T-cell (primary cell): ENCODE data around the gene MYO10. TPM values are rescaled to one million over a fixed set of nuclear protein-coding genes. Genes with fewer than 3 reads are reported as not detected.

Source experiments
- ATAC-seq, 4 experiments: fragments of 200-7000 bp in 3 of 4; fragments of 150-1000 bp in 1 of 4; cut with Tn5 transposase; replicated peaks in 1 of 4; 1 replicate in 3 of 4; 2 replicates in 1 of 4; pipeline ENCODE4 v1.10.0; 2021; ENCODE audit warnings: moderate library complexity in 3 of 4, mild to moderate bottlenecking in 2 of 4, moderate number of reproducible peaks in 1 of 4
- CTCF ChIA-PET, 2 donors: fragments of 300-600 bp; sonication (Branson Sonifier 250); formaldehyde crosslinking; loops; one replicate each; lab custom pipeline; 2022; ENCODE audit warnings: antibody characterized with exemption in 2 of 2; lab: Charles Lee
- POLR2A ChIA-PET, 2 donors: fragments of 300-600 bp; sonication (Branson Sonifier 250); formaldehyde crosslinking; loops; one replicate each; lab custom pipeline; 2022; ENCODE audit warnings: antibody characterized with exemption in 2 of 2; lab: Charles Lee
- DNase-seq, 35 experiments: peaks; one replicate each; pipeline versions ENCODE4 v3.0.0 to v3.0.0-alpha.2; 2013 to 2023
- H3K27ac ChIP-seq: one replicate; pipeline ENCODE4 v1.5.1; 2013; ENCODE audit warnings: low read length
- H3K27me3 ChIP-seq, 2 experiments: replicated peaks in 1 of 2; 1 replicate in 1 of 2; 2 replicates in 1 of 2; pipeline versions ENCODE4 v1.6.1 to v1.7.0; 2013; ENCODE audit warnings: low read length in 1 of 2, mixed read lengths in 1 of 2; ENCODE audit not compliant: control insufficient read depth in 2 of 2, insufficient read depth in 2 of 2; ENCODE audit errors: extremely low read depth in 1 of 2
- H3K36me3 ChIP-seq, 2 donors: 1 replicate in 1 of 2; 2 replicates in 1 of 2; pipeline versions ENCODE4 v1.6.1 to v1.7.0; 2013; ENCODE audit warnings: low read length in 1 of 2; ENCODE audit not compliant: control insufficient read depth in 2 of 2, insufficient read depth in 1 of 2; ENCODE audit errors: extremely low read depth in 1 of 2
- H3K4me1 ChIP-seq, 2 experiments: 1 replicate in 1 of 2; 2 replicates in 1 of 2; pipeline versions ENCODE4 v1.6.1 to v1.7.0; 2013; ENCODE audit warnings: low read length in 2 of 2, mixed read lengths in 1 of 2; ENCODE audit not compliant: insufficient read depth in 2 of 2, control insufficient read depth in 1 of 2; ENCODE audit errors: extremely low read depth in 1 of 2
- H3K4me3 ChIP-seq, 2 donors: 1 replicate in 1 of 2; 2 replicates in 1 of 2; pipeline versions ENCODE4 v1.5.1 to v1.7.0; 2013; ENCODE audit warnings: mild to moderate bottlenecking in 2 of 2, low read length in 1 of 2, moderate library complexity in 1 of 2; ENCODE audit not compliant: control insufficient read depth in 1 of 2; ENCODE audit errors: extremely low read depth in 1 of 2
- H3K9me3 ChIP-seq: 2 replicates; pipeline ENCODE4 v1.7.0; 2013
- H3K27ac Mint-ChIP-seq, 2 donors: one replicate each; pipeline ENCODE4 v1.8.0; 2020 to 2021; ENCODE audit warnings: mild to moderate bottlenecking in 2 of 2, mixed read lengths in 2 of 2
- H3K27me3 Mint-ChIP-seq, 2 donors: one replicate each; pipeline ENCODE4 v1.8.0; 2021 to 2022; ENCODE audit warnings: mixed read lengths in 2 of 2
- H3K36me3 Mint-ChIP-seq: one replicate; pipeline ENCODE4 v1.8.0; 2021; ENCODE audit warnings: mixed read lengths
- H3K4me1 Mint-ChIP-seq, 3 donors: one replicate each; pipeline ENCODE4 v1.8.0; 2020 to 2022; ENCODE audit warnings: mixed read lengths in 3 of 3, mild to moderate bottlenecking in 1 of 3
- H3K4me3 Mint-ChIP-seq, 3 donors: one replicate each; pipeline ENCODE4 v1.8.0; 2020 to 2022; ENCODE audit warnings: mild to moderate bottlenecking in 3 of 3, mixed read lengths in 3 of 3, moderate library complexity in 3 of 3
- H3K9me3 Mint-ChIP-seq, 3 donors: one replicate each; pipeline ENCODE4 v1.8.0; 2020 to 2022; ENCODE audit warnings: mixed read lengths in 3 of 3
- WGBS: methylation state at CpG from one replicate; pipeline ENCODE4 v1.1.5; 2013; ENCODE audit warnings: missing lambda C conversion rate; ENCODE audit not compliant: insufficient coverage; 5-methylcytosine and 5-hydroxymethylcytosine counted together
- total RNA-seq, 35 experiments: library from RNA in 6 of 35; stranded (reverse) in 6 of 35; fragments of 120-200 nt in 1 of 35; gene quantifications; one replicate each; pipeline versions ENCODE4 v1.2.1 to v1.2.4 and lab custom pipeline; 2013 to 2026

Gene MYO10
- total RNA-seq, 5 donors from 2014 or later (not counting 1 experiment from before 2014, with no cell fraction given), result 0.20 to 0.47 (median 0.23) TPM; not detected in 2

DNA sequence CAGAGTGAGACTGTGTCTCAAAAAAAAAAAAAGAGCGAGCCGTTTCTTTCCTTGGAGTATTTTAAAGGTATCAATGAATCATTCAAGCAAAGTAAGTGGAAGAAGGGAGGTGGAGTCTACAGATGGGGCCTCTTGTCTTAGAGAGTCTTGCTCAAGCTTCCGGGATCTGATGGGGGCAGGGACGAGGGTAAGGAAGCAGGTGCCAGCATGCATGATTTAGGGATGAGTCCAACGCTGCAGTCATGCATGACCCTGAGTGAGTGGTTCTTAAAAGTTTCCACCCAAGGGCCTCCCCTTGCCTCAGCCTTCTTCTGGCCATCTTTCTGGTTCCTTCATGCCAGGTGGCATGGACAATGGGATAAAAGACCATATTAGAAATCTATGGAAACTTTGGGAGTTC is 79.6 kb downstream of the MYO10 start:
- Mint-ChIP-seq H3K27ac (no peak overlapping the region), H3K4me3 (no peak overlapping the region), H3K27me3 (no peaks in the 10 kb centered on the region), H3K9me3 (peaks cover 0 to 4% (median 0%) of the 10 kb centered on the region in 3 donors), H3K36me3 (no peaks in the 10 kb centered on the region), H3K4me1 (no peaks in the 10 kb centered on the region)
- POLR2A ChIA-PET, result no interaction called here
- 84% methylated on average over 5 of the region's 5 CpGs for WGBS
- Histone ChIP-seq H3K4me1 (no peaks in the 10 kb centered on the region), H3K27ac (no peak overlapping the region), H3K9me3 (no peaks in the 10 kb centered on the region), H3K4me3 (no peak overlapping the region), H3K27me3 (no peaks in the 10 kb centered on the region), H3K36me3 (no peaks in the 10 kb centered on the region)
- no peak for DNase-seq
- CTCF ChIA-PET, result no interaction called here
- no peak for ATAC-seq

DNA sequence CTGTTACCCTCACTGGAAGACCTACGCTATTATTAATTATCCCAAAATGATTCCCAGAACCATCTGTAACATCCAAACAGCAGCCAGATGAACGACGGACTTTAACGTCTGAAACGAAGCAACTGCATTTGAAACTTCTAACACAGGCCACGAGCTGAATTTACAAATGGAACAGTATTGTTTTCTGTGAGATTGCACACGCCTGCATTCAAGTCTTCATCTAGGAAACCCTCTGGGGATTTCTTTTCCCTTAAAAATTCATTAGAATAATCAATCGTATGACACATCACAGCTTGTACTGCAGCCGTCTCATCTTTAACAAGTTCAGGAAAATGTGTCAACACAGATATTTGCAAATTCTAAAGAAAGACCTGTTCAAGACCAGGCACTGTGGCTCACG is 80.2 kb downstream of the MYO10 start:
- no peaks in the 10 kb centered on the region for H3K36me3 Mint-ChIP-seq
- DNase-seq (no peak), ATAC-seq (no peak)
- Histone ChIP-seq H3K4me3 (no peak overlapping the region), H3K4me1 (no peaks in the 10 kb centered on the region), H3K36me3 (no peaks in the 10 kb centered on the region), H3K9me3 (no peaks in the 10 kb centered on the region), H3K27ac (no peak overlapping the region), H3K27me3 (no peaks in the 10 kb centered on the region)
- peaks cover 0 to 4% (median 0%) of the 10 kb centered on the region in 3 donors for H3K9me3 Mint-ChIP-seq
- CTCF ChIA-PET, result no interaction called here
- WGBS, result 81% methylated on average over 9 of the region's 10 CpGs
- no peaks in the 10 kb centered on the region for H3K4me1 Mint-ChIP-seq
- peaks cover 0 to 5% of the 10 kb centered on the region in 2 donors for H3K27me3 Mint-ChIP-seq
- no peak overlapping the region for H3K27ac Mint-ChIP-seq
- H3K4me3 Mint-ChIP-seq, result no peak overlapping the region
- POLR2A ChIA-PET, result no interaction called here

DNA sequence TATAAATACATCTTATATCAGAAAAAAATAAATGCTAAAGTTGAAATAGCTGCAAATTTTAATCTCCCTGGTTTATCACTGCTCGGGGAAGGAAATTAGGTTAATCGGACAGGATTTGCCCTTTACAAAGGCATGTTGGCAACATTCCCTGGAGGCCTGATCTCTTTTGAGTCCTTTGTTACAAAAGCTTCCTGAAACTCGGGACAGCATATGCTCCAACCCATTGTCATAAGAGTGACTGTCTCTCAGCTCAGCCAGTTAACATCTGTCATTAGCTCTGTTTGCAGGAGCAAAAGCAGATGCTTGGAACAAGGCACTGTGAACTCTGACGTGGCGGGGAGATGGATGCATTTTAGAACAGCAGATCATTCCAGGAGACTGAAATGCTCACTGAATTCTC is 80.6 kb downstream of the MYO10 start:
- Mint-ChIP-seq H3K4me3 (no peak overlapping the region), H3K27ac (no peak overlapping the region), H3K27me3 (peaks cover 0 to 5% of the 10 kb centered on the region in 2 donors), H3K4me1 (no peaks in the 10 kb centered on the region), H3K36me3 (no peaks in the 10 kb centered on the region), H3K9me3 (peaks cover 0 to 4% (median 0%) of the 10 kb centered on the region in 3 donors)
- POLR2A ChIA-PET, result no interaction called here
- CTCF ChIA-PET, result no interaction called here
- H3K4me1 ChIP-seq, result no peaks in the 10 kb centered on the region
- no peak for DNase-seq
- H3K27ac ChIP-seq, result no peak overlapping the region
- H3K36me3 ChIP-seq, result no peaks in the 10 kb centered on the region
- no peak overlapping the region for H3K4me3 ChIP-seq
- WGBS, result 77% methylated on average over 5 of the region's 5 CpGs
- H3K27me3 ChIP-seq, result no peaks in the 10 kb centered on the region
- ATAC-seq, result no peak
- no peaks in the 10 kb centered on the region for H3K9me3 ChIP-seq

DNA sequence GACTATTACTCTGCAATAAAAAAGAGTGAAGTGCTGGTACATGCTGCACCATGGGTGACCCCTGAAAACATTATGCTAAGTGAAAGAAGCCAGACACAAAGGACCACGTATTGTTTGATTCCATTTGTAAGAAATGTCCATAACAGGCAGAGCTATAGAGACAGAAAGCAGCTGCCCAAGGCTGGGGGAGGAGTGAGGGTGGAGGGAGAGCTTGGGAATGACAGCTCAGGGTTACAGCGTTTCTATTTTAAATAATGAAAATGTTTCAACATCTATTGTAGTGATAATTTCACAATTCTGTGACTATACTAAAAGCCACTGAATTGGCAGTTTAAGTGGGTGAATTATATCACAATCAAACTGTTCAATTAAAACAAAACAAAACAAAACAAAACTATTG is 81.7 kb downstream of the MYO10 start:
- no peak overlapping the region for H3K4me3 Mint-ChIP-seq
- ChIA-PET CTCF (no interaction called here), POLR2A (interaction anchor here in 1 of 2 donors (0.7 kb wide), 1 partner anchor 32 kb away, joined by 3 read pairs; no protein-coding TSS in a partner anchor)
- Histone ChIP-seq H3K27me3 (no peaks in the 10 kb centered on the region), H3K27ac (no peak overlapping the region), H3K4me3 (no peak overlapping the region), H3K9me3 (no peaks in the 10 kb centered on the region), H3K36me3 (no peaks in the 10 kb centered on the region), H3K4me1 (no peaks in the 10 kb centered on the region)
- H3K27ac Mint-ChIP-seq, result no peak overlapping the region
- H3K4me1 Mint-ChIP-seq, result no peaks in the 10 kb centered on the region
- no peaks in the 10 kb centered on the region for H3K36me3 Mint-ChIP-seq
- no peak for ATAC-seq
- no peaks in the 10 kb centered on the region for H3K9me3 Mint-ChIP-seq
- peaks cover 0 to 5% of the 10 kb centered on the region in 2 donors for H3K27me3 Mint-ChIP-seq
- no peak for DNase-seq
- WGBS, result no CpG with 5 or more reads among the region's 2 CpGs

DNA sequence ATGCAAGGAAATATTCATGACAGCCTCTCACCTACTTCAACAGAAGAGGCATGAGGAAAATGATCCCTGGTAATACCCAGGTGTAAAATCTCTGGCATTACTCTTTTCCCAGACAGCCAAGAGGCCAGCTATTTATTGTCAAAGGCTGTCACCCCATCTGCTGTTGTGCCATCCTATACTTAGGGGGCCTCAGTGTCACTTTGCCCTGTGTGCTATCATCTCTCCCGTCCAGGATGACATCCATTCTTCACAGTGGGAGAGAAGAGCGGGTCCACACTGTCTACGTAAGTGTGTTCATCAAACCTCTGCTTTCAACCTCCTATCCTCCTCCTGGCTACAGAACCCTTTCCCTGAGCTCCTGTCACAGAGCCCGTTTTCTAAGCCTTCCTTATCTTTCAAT is 82.6 kb downstream of the MYO10 start:
- no peak overlapping the region for H3K4me3 Mint-ChIP-seq
- Histone ChIP-seq H3K4me3 (no peak overlapping the region), H3K27ac (no peak overlapping the region), H3K27me3 (no peaks in the 10 kb centered on the region), H3K9me3 (no peaks in the 10 kb centered on the region), H3K36me3 (no peaks in the 10 kb centered on the region), H3K4me1 (no peaks in the 10 kb centered on the region)
- no peak for DNase-seq
- no peaks in the 10 kb centered on the region for H3K9me3 Mint-ChIP-seq
- no peak overlapping the region for H3K27ac Mint-ChIP-seq
- CTCF ChIA-PET, result no interaction called here
- H3K36me3 Mint-ChIP-seq, result no peaks in the 10 kb centered on the region
- ATAC-seq, result no peak
- POLR2A ChIA-PET, result interaction anchor here in 1 of 2 donors (0.7 kb wide), 1 partner anchor 31 kb away, joined by 3 read pairs; no protein-coding TSS in a partner anchor
- WGBS, result 55% methylated on average over 2 of the region's 4 CpGs
- peaks cover 0 to 5% of the 10 kb centered on the region in 2 donors for H3K27me3 Mint-ChIP-seq
- H3K4me1 Mint-ChIP-seq, result no peaks in the 10 kb centered on the region

DNA sequence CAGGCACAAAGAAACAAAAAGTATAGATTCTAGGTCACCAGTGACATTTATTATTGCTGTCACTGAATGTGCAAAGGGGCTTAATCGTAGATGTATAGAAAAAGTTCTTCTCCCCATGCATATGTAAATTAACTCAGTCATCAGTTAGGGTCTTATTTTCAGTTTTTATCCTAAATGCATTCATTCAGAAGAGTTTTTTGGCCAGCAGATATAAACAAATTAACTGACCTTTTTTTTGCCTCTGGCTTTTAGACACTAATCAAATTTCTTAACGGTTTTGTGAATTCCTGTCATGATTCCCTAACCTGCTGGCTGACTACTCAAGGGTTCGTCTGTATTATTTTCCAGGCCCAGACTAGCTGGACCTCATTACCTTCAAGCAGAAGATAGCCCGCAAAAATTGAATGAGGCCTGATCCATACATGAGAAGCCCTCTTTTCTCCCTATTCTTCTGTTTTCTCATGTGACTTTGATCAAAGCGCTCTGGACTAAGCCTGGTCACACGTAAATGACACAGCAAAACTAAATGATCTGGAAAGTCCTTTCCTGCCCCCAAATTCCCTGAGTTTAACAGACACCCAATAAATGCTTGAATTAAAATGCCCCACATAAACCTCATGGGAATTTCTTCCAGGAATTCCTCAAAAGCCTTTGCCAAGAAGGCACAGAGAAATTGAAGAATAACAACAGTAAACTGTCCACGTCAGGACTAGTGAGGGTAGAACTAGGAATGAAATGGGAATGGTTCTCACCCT is 83.7 kb downstream of the MYO10 start:
- H3K27ac Mint-ChIP-seq, result no peak overlapping the region
- H3K27me3 ChIP-seq, result no peaks in the 10 kb centered on the region
- 85% methylated on average over 5 of the region's 7 CpGs for WGBS
- peaks cover 0 to 5% of the 10 kb centered on the region in 2 donors for H3K27me3 Mint-ChIP-seq
- no peaks in the 10 kb centered on the region for H3K36me3 ChIP-seq
- no peaks in the 10 kb centered on the region for H3K36me3 Mint-ChIP-seq
- ATAC-seq, result no peak
- no peak overlapping the region for H3K4me3 Mint-ChIP-seq
- H3K27ac ChIP-seq, result no peak overlapping the region
- H3K4me1 Mint-ChIP-seq, result no peaks in the 10 kb centered on the region
- ChIA-PET CTCF (interaction anchor here in 1 of 2 donors (0.6 kb wide), 1 partner anchor 58 kb away, joined by 4 read pairs; no protein-coding TSS in a partner anchor), POLR2A (no interaction called here)
- H3K9me3 Mint-ChIP-seq, result no peaks in the 10 kb centered on the region
- DNase-seq, result no peak
- no peak overlapping the region for H3K4me3 ChIP-seq
- no peaks in the 10 kb centered on the region for H3K4me1 ChIP-seq
- H3K9me3 ChIP-seq, result no peaks in the 10 kb centered on the region
